Stimulated activated memory B cell treated with anti-CD40 and anti-IgM and Interleukin-4, amounts not matched to agents 10 μg/mL and 1 μg/mL and 100 μg/mL, for 72 hours (primary cell): ENCODE measurements around the gene MAD2L2.

Experiments used
- ATAC-seq: fragments of 150-1000 bp; cut with Tn5 transposase; 2 replicates; pipeline ENCODE4 v1.10.0; 2021
- H3K27ac Mint-ChIP-seq: one replicate; pipeline ENCODE4 v1.8.0; 2022; ENCODE audit warnings: mild to moderate bottlenecking, mixed read lengths
- H3K27me3 Mint-ChIP-seq: one replicate; pipeline ENCODE4 v1.8.0; 2022; ENCODE audit warnings: mixed read lengths
- H3K36me3 Mint-ChIP-seq: one replicate; pipeline ENCODE4 v1.8.0; 2022; ENCODE audit warnings: mixed read lengths
- H3K4me1 Mint-ChIP-seq: one replicate; pipeline ENCODE4 v1.8.0; 2022; ENCODE audit warnings: mixed read lengths
- H3K4me3 Mint-ChIP-seq: one replicate; pipeline ENCODE4 v1.8.0; 2022; ENCODE audit warnings: mild to moderate bottlenecking, moderate library complexity, mixed read lengths
- H3K9me3 Mint-ChIP-seq: one replicate; pipeline ENCODE4 v1.8.0; 2022; ENCODE audit warnings: mixed read lengths

The MAD2L2 gene

DNA sequence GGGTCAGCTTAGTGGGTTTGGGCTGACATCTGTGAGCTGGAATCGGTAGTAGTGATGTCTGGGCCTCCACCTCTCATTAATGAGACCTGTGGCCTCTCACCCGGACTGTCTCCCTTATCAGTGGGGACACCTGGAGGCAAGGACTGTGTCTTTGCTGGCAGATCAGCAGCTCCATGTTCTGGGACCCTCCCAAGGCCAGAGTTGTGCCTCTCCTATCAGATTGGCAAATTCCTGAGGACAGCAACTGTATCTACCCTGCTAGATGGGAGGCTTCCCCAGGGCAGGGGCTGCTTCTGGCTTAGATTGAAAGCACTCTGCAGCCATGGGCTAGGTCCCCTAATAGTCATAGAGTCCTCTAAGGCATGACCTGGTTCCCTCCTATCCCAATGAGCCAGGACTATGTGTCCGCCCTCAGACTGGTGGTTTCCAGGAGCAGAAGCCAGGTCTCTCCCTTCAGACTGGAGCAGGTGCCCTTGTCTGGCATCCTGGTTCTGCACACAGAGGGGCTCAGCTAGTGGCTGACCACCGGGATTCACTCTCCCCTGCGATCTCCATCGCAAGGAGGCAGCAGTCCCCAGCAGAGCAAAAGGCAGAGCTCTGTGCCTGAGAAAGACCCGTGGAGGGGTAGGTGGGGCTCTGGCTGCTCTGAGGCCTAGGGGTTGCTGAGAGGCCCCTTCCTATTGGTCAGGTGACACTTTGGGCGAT is 16.4 kb upstream of the MAD2L2 start:
- no peak for ATAC-seq
- Mint-ChIP-seq H3K27ac (no peak overlapping the region), H3K36me3 (no peaks in the 10 kb centered on the region)

DNA sequence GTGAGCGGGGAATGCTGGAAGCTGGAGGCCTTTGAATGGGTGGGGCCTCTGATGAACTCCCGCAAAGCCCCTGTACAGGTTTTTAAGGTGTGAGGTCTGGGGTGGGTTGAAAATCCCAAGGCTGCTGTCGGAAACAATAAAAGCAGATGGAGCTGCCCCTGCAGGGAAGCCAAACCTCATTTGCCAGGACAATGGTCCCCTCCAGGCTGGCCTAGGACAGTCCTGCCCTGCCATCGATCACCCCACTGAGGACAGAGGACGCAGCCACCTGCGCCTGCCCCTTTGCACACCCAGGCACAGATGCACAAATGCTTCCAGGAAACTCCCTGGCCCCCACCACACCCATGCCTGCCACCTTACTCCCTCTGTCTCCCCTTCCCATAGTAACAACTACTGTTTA is 14.9 kb upstream of the MAD2L2 start:
- peaks cover 36% of the 10 kb centered on the region for H3K27me3 Mint-ChIP-seq

More for the DNA sequence above, 16.4 kb upstream of the MAD2L2 start:
- Mint-ChIP-seq H3K4me3 (no peak overlapping the region), H3K4me1 (peaks cover 9% of the 10 kb centered on the region), H3K27me3 (peaks cover 26% of the 10 kb centered on the region), H3K9me3 (no peaks in the 10 kb centered on the region)

DNA sequence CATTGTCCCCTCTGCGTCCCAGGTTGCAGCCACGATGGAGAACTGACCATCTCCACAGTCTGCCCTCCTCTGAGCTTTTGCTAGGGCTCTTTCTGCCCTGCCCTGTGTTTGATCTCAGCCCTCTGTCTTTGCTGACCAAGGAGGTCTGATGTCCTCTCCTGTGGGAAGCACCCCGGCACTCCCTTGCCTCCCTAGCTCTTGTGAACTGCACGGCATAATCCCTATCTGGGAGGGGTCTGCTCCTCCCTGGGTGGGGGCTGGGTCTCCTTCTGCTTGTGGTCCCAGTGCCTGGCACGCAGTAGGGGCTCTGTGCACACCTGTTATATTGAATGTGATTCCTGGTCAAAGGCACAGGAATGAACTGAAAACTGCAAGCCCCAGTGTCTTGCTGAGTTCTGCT is 13.0 kb upstream of the MAD2L2 start:
- no peaks in the 10 kb centered on the region for H3K9me3 Mint-ChIP-seq
- peaks cover 27% of the 10 kb centered on the region for H3K4me1 Mint-ChIP-seq
- no peak for ATAC-seq
- H3K27ac Mint-ChIP-seq, result no peak overlapping the region
- H3K36me3 Mint-ChIP-seq, result no peaks in the 10 kb centered on the region
- H3K4me3 Mint-ChIP-seq, result no peak overlapping the region
- H3K27me3 Mint-ChIP-seq, result peaks cover 54% of the 10 kb centered on the region

More for the DNA sequence above, 14.9 kb upstream of the MAD2L2 start:
- Mint-ChIP-seq H3K4me1 (peaks cover 17% of the 10 kb centered on the region), H3K36me3 (no peaks in the 10 kb centered on the region), H3K27ac (no peak overlapping the region), H3K9me3 (no peaks in the 10 kb centered on the region), H3K4me3 (no peak overlapping the region)
- ATAC-seq, result no peak

DNA sequence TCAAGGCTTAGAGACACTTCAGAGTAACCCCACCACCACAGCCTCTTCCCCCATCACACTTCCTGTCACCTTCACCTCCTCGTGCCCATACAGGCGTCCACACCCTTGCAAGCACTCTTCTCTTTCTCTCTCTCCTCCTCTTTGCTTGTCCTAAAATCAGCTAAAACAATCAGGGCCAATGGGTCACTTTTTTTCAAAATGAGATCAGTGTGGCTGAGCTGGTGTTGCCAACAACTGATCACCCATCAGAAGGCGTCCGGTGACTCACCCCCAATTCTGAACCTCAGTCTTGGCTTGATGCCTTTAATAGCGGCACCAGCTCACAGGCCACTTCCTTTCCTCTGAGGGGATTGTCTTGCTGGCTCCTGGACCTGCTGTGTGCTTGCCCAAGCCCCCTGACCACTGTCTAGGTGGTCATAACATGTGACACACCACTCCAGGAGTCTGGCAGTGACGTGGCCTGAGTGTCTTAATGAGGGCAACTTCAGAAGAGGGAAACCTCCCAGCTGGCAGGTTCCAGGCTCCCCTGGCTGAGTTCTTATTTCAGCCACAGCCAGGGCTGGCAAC is 12.2 kb upstream of the MAD2L2 start:
- peaks cover 27% of the 10 kb centered on the region for H3K4me1 Mint-ChIP-seq
- no peaks in the 10 kb centered on the region for H3K9me3 Mint-ChIP-seq
- no peak overlapping the region for H3K27ac Mint-ChIP-seq
- no peaks in the 10 kb centered on the region for H3K36me3 Mint-ChIP-seq
- H3K27me3 Mint-ChIP-seq, result peaks cover 62% of the 10 kb centered on the region
- no peak for ATAC-seq
- no peak overlapping the region for H3K4me3 Mint-ChIP-seq

DNA sequence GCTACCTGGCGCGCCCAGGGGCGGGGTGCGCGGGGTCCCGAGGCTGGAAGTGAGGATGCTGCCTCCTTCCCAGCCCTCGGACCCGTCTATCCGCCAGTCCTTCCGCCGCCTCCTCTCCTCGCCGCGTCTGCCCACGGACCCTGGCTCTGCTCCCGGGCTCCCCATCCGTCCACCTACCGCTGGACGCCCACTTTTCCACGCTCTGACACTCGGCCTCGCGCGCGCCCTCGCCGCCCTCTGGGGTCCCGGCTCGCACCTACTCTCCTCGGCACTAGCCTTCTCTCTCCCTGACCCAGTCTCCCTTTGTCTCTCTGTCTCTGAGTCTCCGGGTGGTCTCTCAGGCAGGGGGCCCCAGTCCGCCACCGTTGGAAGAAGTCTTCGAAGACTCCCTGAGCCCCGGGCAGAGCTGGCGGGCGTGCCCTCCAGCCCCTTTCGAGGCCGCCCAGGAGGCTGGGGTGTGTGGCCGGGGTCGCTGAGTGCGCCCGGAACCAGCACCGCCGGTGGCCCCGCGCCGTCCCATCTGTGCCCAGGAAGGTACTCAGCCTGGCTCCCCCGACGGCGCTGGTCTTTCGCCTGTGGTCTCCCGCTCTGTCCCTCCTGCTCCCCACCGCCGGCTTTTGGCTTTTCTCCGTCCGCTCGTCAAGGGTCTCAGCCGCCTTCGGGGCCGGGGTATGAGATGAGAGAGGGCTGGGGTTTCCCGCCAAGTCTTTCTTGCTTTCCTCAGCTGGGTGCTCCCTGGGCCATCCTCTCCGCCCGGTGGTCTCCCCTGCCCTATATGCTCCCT is 11.2 kb upstream of the MAD2L2 start:
- H3K27ac Mint-ChIP-seq, result no peak overlapping the region

DNA sequence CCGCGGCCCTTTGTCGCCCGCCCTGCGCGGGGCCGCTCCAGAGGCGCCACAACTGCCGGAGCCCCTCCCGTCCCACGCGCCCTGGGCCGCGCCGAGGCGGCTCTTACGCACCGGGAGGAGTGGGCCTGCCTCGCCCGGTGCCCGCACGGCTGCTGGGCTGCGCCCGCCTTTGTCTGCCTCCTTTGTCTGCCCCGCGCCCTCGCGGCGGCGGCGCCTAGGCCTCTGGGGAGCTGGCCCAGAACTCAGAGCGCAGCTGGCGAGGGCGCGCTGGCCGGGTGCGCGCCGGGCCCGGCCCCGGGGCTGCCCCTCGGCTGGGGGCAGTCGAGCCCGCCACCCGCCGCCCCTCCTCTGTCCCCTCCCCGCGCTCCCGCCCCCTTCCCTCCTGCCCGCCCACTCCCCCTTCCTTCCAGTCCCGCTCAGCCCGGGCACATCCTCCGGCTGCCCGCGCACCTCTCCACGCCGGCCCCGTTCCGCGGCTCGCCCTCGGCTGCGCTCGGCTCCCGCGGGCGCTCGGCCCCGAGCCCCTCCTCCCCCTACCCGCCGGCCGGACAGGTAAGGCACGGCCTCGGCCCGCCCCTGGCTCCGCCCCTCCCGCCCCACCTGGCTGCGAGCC is 10.5 kb upstream of the MAD2L2 start, which contains the start of gene DRAXIN:
TSS of gene DRAXIN (plus strand) at position 409 of the 613 bp plus-strand sequence. CDS start 14,549 bp downstream, outside the sequence.
- no peak within 1 kb of the TSS for H3K27ac Mint-ChIP-seq
- ATAC-seq, result peak; percentile 32
- no peaks in the 10 kb centered on the region for H3K9me3 Mint-ChIP-seq
- peaks cover 72% of the 10 kb centered on the region for H3K27me3 Mint-ChIP-seq
- H3K4me3 Mint-ChIP-seq, result peak within 1 kb of the TSS; percentile 62
- no peaks in the 10 kb centered on the region for H3K36me3 Mint-ChIP-seq
- peaks cover 27% of the 10 kb centered on the region for H3K4me1 Mint-ChIP-seq

More for the DNA sequence above, 11.2 kb upstream of the MAD2L2 start:
- no peak for ATAC-seq
- H3K4me3 Mint-ChIP-seq, result peak overlapping the region; percentile 55
- H3K4me1 Mint-ChIP-seq, result peaks cover 27% of the 10 kb centered on the region
- H3K9me3 Mint-ChIP-seq, result no peaks in the 10 kb centered on the region
- H3K36me3 Mint-ChIP-seq, result no peaks in the 10 kb centered on the region
- peaks cover 72% of the 10 kb centered on the region for H3K27me3 Mint-ChIP-seq

DNA sequence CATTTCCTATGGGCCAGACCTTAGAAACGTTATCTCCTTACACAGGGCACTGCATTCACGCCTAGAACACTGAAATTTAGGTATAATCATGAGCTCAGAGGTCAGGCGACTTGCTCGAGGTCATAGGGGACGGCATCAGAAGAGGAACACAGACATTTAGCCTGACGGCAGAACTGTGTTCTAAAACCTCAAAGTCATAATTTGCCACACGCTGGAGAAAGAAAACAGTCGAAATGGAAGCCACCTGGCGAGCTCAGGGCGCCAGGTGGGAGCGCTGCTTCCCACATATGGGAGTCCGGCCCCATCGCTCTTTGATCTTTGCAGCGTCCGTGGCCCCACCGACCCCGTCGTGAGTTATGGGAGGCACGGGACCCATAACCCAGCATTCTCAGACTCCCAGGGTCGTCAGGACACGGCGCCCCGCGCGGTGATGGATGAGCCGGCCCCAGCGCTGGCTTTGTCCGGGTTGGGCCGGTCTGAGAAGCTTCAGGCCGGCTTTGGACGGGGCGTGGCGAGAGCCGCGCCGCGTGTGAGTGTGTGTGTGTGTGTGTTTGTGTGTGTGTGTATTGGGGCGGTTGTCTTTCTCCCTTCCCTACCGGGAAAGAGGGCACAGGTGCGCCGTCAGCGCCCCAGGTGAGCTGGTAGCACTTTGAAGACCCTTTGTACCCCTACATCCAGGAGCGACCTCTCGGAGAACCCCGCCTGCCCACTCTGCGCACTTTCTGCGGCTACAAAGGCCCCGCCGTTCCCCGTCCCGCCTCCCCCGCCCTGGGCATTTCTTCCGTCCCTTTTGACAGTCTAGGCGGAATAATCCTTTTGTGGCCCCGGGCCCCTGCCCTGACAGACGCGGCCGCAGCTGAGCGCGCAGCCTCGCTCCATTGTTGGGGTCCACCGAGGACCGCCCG is 9.7 kb upstream of the MAD2L2 start:
- Mint-ChIP-seq H3K4me1 (peaks cover 27% of the 10 kb centered on the region), H3K4me3 (peak overlapping the region; percentile 62), H3K27me3 (peaks cover 72% of the 10 kb centered on the region), H3K9me3 (no peaks in the 10 kb centered on the region), H3K36me3 (no peaks in the 10 kb centered on the region), H3K27ac (no peak overlapping the region)
- no peak for ATAC-seq

DNA sequence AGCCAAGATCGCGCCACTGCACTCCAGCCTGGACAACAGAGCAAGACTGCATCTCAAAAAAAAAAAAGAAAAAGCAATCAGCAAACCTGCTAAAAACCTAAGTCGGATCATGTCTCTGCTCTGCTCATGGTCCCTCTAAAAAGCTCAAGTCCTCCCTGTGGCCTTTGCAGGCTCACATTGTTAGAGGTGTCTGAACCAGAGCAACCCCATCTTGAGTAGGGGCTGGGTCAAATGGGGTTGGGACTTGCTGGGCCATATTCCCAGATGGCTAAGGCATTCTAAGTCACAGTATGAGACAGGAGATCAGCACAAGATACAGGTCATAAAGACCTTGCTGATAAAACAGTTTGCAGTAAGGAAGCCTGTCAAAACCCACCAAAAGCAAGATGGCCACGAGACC is 7.6 kb upstream of the MAD2L2 start:
- peaks cover 37% of the 10 kb centered on the region for H3K4me1 Mint-ChIP-seq
- no peaks in the 10 kb centered on the region for H3K36me3 Mint-ChIP-seq
- H3K27me3 Mint-ChIP-seq, result peaks cover 71% of the 10 kb centered on the region
- no peak overlapping the region for H3K27ac Mint-ChIP-seq
- ATAC-seq, result no peak
- no peak overlapping the region for H3K4me3 Mint-ChIP-seq
- no peaks in the 10 kb centered on the region for H3K9me3 Mint-ChIP-seq

DNA sequence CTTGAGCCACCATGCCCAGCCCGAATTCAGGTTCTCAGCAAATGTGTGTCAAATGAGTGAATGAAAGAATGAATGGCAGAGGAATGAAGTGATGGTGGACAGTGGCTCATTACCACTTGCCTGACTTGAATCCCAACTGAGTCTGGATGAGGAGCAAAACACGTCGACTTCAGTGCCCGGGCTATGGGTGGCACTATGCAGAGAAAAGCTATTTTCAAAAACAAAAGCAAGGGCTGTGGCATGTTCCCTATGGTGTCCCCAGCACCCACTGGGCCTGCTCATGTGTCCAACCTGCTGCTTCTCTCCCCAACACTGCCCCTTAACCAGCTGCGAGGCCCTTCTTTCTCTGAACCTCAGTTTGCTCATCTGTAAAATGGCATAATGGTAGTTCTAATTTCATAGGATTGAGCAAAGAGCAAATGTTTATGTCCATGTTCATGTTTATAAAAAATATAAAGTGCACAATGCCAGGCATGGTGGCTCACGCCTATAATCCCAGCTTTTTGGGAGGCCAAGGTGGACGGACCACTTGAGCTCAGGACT is 4.3 kb upstream of the MAD2L2 start:
- H3K9me3 Mint-ChIP-seq, result no peaks in the 10 kb centered on the region
- H3K4me1 Mint-ChIP-seq, result peaks cover 19% of the 10 kb centered on the region
- H3K36me3 Mint-ChIP-seq, result no peaks in the 10 kb centered on the region
- H3K27me3 Mint-ChIP-seq, result peaks cover 43% of the 10 kb centered on the region
- H3K27ac Mint-ChIP-seq, result no peak overlapping the region
- no peak overlapping the region for H3K4me3 Mint-ChIP-seq
- ATAC-seq, result no peak

DNA sequence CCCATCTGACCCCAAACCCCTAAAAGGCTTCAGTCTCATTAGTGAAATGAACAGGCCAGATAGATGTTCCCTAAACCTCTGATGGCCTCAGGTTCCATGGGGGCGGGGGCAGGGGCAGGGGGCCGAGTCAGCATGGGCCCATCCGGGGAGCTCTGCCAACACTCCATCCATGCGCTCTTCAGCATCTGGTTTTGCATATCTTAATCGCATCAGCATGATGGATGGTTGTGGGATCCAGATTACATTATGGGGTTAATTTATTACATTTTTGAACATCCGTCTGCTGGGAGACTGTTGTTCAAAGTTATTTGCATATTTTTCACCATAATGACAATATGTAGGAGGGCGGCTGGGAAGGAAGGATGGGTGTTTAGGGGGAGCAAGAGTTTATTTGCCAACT is 3.1 kb upstream of the MAD2L2 start:
- H3K9me3 Mint-ChIP-seq, result no peaks in the 10 kb centered on the region
- H3K4me1 Mint-ChIP-seq, result peaks cover 25% of the 10 kb centered on the region
- no peak overlapping the region for H3K27ac Mint-ChIP-seq
- peaks cover 33% of the 10 kb centered on the region for H3K27me3 Mint-ChIP-seq
- ATAC-seq, result no peak
- H3K36me3 Mint-ChIP-seq, result no peaks in the 10 kb centered on the region
- no peak overlapping the region for H3K4me3 Mint-ChIP-seq

DNA sequence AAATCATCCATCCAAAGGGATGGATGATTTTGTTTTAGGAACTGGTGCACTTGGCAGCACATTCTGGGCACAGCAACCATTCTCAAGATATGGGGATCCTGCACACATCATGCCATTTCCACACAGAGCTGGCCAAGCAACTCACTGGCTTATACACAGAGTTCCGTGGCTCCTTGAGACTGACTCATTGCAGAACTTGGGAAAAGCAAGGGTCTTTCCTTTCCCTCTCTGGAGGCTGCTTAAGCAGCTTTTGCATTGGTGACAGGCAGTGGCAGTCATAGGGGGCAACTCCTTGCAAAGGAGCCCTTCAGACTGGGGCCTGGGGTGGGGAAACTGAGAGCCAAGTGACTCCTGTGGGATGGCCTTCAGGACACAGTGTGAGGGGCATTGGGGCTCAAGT is 1.9 kb upstream of the MAD2L2 start:
- Mint-ChIP-seq H3K27me3 (peaks cover 20% of the 10 kb centered on the region), H3K9me3 (no peaks in the 10 kb centered on the region), H3K36me3 (no peaks in the 10 kb centered on the region), H3K4me1 (peaks cover 36% of the 10 kb centered on the region), H3K27ac (no peak overlapping the region), H3K4me3 (no peak overlapping the region)
- ATAC-seq, result no peak

DNA sequence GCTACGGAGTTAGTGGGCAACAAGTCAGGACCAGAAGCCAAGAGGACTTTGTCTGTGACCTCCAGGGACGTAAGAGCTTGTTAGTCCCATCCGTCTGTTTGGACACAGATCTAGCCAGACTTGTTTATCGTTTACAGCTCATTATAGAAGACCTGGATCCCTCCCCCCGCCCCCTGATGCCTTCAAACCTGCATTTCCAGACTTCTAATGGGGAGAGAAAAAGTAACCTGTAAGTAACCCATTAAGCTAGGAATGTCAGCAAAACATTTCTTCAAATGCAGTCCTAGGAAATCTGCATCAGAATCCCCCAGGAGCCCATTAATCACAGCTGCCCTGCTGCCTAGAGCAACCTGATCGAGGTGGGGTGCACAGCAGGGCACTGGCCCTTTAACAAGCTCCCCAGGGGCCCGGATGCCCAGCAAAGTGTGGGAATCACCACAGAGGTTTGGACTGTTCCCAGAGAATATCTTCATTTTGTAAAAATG is 1.4 kb upstream of the MAD2L2 start:
- H3K9me3 Mint-ChIP-seq, result no peaks in the 10 kb centered on the region
- no peak for ATAC-seq
- no peak overlapping the region for H3K27ac Mint-ChIP-seq
- H3K4me3 Mint-ChIP-seq, result no peak overlapping the region
- H3K27me3 Mint-ChIP-seq, result peaks cover 15% of the 10 kb centered on the region
- no peaks in the 10 kb centered on the region for H3K36me3 Mint-ChIP-seq
- peaks cover 36% of the 10 kb centered on the region for H3K4me1 Mint-ChIP-seq

DNA sequence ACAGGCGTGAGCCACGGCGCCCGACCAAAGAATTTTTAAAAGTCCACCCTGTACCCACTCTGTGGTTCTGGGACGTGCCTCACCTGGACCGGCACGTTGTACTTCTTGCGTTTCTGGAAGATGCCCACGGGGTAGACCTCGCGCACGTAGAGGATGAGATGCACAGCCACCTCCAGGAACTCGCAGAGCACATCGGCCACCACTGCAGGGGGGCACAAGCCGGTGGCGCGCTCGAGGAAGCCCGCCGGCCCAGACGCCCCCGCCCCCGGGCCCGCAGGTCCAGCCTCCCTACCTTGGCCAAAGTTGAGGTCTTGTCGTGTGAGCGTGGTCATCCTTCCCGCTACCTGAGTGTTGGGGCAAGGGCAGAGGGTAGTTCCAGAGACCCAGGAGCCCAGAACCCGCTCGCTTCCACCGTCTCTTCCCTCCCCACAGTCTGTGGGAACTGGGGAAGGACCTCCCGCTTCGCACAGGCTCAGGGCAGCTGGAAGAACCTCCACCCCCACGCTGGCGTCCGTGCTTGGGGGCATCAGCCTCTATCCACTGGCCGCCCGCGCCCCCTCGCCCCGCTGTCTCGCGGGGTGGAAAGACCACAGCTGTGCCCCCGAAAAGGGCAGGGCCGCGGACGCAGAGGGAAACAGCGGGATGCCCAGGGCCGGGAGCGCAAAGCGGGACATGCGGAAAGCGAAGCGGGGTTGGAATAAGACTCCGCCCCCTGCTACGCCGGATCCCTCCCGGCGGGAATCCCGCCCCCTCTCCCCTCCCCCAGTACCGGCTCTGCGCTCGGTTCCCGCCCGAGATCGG is 478 bp downstream of the MAD2L2 start:
- Mint-ChIP-seq H3K4me3 (peak overlapping the region; percentile 94), H3K4me1 (peaks cover 36% of the 10 kb centered on the region), H3K27ac (peak overlapping the region; percentile 79), H3K9me3 (no peaks in the 10 kb centered on the region), H3K36me3 (peaks cover 5% of the 10 kb centered on the region), H3K27me3 (peaks cover 13% of the 10 kb centered on the region)
- ATAC-seq, result peak; percentile 48
